ENCODE data around the gene ZC3H7A.
"Not testable (repeated sequence)": the region's sequence is repeated elsewhere in the genome, so short reads cannot be mapped to it uniquely, and the experiment has no call there.

The ZC3H7A gene

GRCh38 chr16:11801481-11802021 is 4.5 kb upstream of the ZC3H7A start:
- peak; percentile 30 for DNase-seq (ENCODE audit: low spot score)

GRCh38 chr16:11800382-11800718 is 3.3 kb upstream of the ZC3H7A start:
- DNase-seq (ENCODE audit: low spot score): no peak

GRCh38 chr16:11799509-11800381 is 2.7 kb upstream of the ZC3H7A start:
- no peak for DNase-seq (ENCODE audit: low spot score)

- DNase-seq (ENCODE audit: low spot score): no peak
Measured at GRCh38 chr16:11799017-11799381, 1.9 kb upstream of the ZC3H7A start.

- peak; percentile 18 for DNase-seq (ENCODE audit: low spot score)
Measured at GRCh38 chr16:11797957-11798299, 870 bp upstream of the ZC3H7A start.

GRCh38 chr16:11796227-11797165 is 562 bp downstream of the ZC3H7A start:
- DNase-seq (ENCODE audit: low spot score): peak; percentile 82

- DNase-seq (ENCODE audit: low spot score): no peak
Measured at GRCh38 chr16:11795887-11796226, 1.2 kb downstream of the ZC3H7A start.

- no peak for DNase-seq (ENCODE audit: low spot score)
Measured at GRCh38 chr16:11794996-11795886, 1.8 kb downstream of the ZC3H7A start.

GRCh38 chr16:11794447-11794846 is 2.6 kb downstream of the ZC3H7A start:
- no peak for DNase-seq (ENCODE audit: low spot score)

- no peak for DNase-seq (ENCODE audit: low spot score)
Measured at GRCh38 chr16:11793840-11794239, 3.2 kb downstream of the ZC3H7A start.

GRCh38 chr16:11792410-11793241 is 4.4 kb downstream of the ZC3H7A start:
- DNase-seq (ENCODE audit: low spot score): no peak

GRCh38 chr16:11791144-11791828 is 5.8 kb downstream of the ZC3H7A start:
- DNase-seq (ENCODE audit: low spot score): no peak

- DNase-seq (ENCODE audit: low spot score): no peak
Measured at GRCh38 chr16:11788914-11789313, 8.1 kb downstream of the ZC3H7A start.

GRCh38 chr16:11784980-11785599 is 12.0 kb downstream of the ZC3H7A start:
- DNase-seq (ENCODE audit: low spot score): not testable (repeated sequence)

GRCh38 chr16:11784381-11784780 is 12.7 kb downstream of the ZC3H7A start:
- DNase-seq (ENCODE audit: low spot score): not testable (repeated sequence)

- peak; percentile 36 for DNase-seq (ENCODE audit: low spot score)
Measured at GRCh38 chr16:11784038-11784369, 13.1 kb downstream of the ZC3H7A start.

- DNase-seq (ENCODE audit: low spot score): peak; percentile 22
Measured at GRCh38 chr16:11783319-11784037, 13.6 kb downstream of the ZC3H7A start.

GRCh38 chr16:11781773-11782172 is 15.3 kb downstream of the ZC3H7A start:
- DNase-seq (ENCODE audit: low spot score): no peak

GRCh38 chr16:11780991-11781680 is 15.9 kb downstream of the ZC3H7A start:
- no peak for DNase-seq (ENCODE audit: low spot score)

All from AG20443 (cell line).